Measurements from ENCODE around the gene DMD.
A peak's percentile ranks its signal among the peaks of the same experiment; 100 is the strongest.

Gene DMD

DNA sequence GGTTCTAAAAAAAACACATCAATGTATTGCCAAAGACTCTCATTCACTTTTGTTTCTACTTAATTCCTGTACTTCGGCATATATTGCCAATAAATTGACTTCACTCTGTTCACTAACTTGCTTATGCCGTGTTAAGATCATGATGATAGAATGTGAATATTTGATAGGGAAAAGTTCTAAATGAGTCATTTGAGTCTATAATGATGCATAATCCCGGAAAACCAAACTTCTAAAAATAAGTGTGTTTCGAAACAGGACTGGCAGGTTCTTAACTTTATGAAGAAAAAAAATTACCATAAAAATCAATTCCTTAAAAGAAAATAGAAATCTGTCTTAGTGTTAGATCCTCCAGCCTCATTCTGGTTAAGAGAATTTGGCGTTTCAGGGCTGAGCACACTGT, 1752.0 kb downstream of the DMD start:
- no peaks in the 10 kb centered on the region for H3K9me3 ChIP-seq (ENCODE audit: insufficient read depth, low read length)
- H4K20me1 ChIP-seq (ENCODE audit: insufficient read depth, low read length) = no peaks in the 10 kb centered on the region
- H3K36me3 ChIP-seq (replicated peaks; ENCODE audit: low read depth, low read length) = no peaks in the 10 kb centered on the region
- no peak overlapping the region for H3K4me2 ChIP-seq (ENCODE audit: low read length)
- TF ChIP-seq EZH2phosphoT487 (IDR thresholded peaks at IDR 0.05; ENCODE audit: low read depth) = no peak
- TF ChIP-seq, protein P1, sequence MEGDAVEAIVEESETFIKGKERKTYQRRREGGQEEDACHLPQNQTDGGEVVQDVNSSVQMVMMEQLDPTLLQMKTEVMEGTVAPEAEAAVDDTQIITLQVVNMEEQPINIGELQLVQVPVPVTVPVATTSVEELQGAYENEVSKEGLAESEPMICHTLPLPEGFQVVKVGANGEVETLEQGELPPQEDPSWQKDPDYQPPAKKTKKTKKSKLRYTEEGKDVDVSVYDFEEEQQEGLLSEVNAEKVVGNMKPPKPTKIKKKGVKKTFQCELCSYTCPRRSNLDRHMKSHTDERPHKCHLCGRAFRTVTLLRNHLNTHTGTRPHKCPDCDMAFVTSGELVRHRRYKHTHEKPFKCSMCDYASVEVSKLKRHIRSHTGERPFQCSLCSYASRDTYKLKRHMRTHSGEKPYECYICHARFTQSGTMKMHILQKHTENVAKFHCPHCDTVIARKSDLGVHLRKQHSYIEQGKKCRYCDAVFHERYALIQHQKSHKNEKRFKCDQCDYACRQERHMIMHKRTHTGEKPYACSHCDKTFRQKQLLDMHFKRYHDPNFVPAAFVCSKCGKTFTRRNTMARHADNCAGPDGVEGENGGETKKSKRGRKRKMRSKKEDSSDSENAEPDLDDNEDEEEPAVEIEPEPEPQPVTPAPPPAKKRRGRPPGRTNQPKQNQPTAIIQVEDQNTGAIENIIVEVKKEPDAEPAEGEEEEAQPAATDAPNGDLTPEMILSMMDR (IDR thresholded peaks at IDR 0.05; ENCODE audit: low read depth, low read length) = no peak
- no peak overlapping the region for H3K9ac ChIP-seq (ENCODE audit: low read length)
- H3K79me2 ChIP-seq (ENCODE audit: low read length) = no peaks in the 10 kb centered on the region
- H3K27ac ChIP-seq (ENCODE audit: low read length) = no peak overlapping the region
- H3K4me3 ChIP-seq (ENCODE audit: low read length) = no peak overlapping the region
- peaks cover 20% of the 10 kb centered on the region for H3K4me1 ChIP-seq (ENCODE audit: low read length)
- no peak overlapping the region for H2AFZ ChIP-seq (ENCODE audit: low read depth, low read length)
- no peaks in the 10 kb centered on the region for H3K27me3 ChIP-seq (ENCODE audit: low read depth, low read length)

DNA sequence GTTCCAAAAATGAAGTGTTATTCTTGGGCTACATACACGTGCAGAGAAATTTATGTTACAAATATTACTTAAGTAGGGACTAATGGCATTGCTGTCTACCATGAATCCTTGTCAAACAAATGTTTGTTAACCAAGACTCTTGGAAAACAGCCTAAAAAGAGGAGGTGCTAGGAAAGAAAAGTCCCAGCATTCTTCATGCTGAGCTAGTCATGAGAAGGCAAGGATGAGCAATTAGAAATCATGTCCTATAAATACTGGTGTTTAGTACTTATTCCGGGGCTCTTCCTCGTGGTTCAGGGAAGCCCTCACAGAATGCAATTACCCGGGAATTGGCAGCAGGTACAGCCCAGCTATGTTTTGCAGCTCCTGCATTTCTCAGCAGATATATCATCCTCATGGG, 1761.4 kb downstream of the DMD start:
- Histone ChIP-seq H3K36me3 (replicated peaks; ENCODE audit: low read depth, low read length) (peaks cover 3% of the 10 kb centered on the region), H4K20me1 (ENCODE audit: insufficient read depth, low read length) (no peaks in the 10 kb centered on the region), H3K4me3 (ENCODE audit: low read length) (no peak overlapping the region), H3K9me3 (ENCODE audit: insufficient read depth, low read length) (0 out of 2 replicates have a peak, but pooled peaks cover 4% of the 10 kb centered on the region), H3K27me3 (ENCODE audit: low read depth, low read length) (no peaks in the 10 kb centered on the region), H2AFZ (ENCODE audit: low read depth, low read length) (no peak overlapping the region), H3K79me2 (ENCODE audit: low read length) (no peaks in the 10 kb centered on the region), H3K4me2 (ENCODE audit: low read length) (peak overlapping the region; percentile 68), H3K9ac (ENCODE audit: low read length) (peak overlapping the region; percentile 8; the same call in 1 of the 2 replicates), H3K4me1 (ENCODE audit: low read length) (peaks cover 66% of the 10 kb centered on the region), H3K27ac (ENCODE audit: low read length) (peak overlapping the region; percentile 74)
- TF ChIP-seq EZH2phosphoT487 (IDR thresholded peaks at IDR 0.05; ENCODE audit: low read depth) = no peak
- TF ChIP-seq, protein P1 (IDR thresholded peaks at IDR 0.05; ENCODE audit: low read depth, low read length) = no peak

DNA sequence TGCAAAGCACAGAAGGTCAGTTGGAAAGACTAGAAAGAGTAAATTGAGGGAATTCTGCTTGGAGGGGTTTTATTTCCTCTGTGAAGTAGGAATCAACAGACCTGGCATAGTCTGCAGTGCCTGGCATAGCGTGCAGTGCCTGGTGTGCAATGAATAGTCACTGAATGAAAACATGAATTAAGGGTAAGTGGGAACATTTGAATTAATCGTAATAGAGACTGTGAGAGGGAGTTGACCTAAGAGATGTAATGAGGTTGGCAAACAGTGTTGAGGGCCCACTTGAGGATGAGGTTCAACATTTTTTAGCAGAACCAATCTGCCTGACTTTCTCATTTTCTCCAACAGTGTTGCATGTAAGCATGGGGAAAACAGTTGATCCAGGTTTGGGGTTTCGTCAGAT, 1762.3 kb downstream of the DMD start:
- Histone ChIP-seq H3K27ac (ENCODE audit: low read length) (no peak overlapping the region), H3K36me3 (replicated peaks; ENCODE audit: low read depth, low read length) (peaks cover 3% of the 10 kb centered on the region), H3K9me3 (ENCODE audit: insufficient read depth, low read length) (0 out of 2 replicates have a peak, but pooled peaks cover 4% of the 10 kb centered on the region), H3K9ac (ENCODE audit: low read length) (no peak overlapping the region), H3K4me2 (ENCODE audit: low read length) (no peak overlapping the region), H3K4me3 (ENCODE audit: low read length) (no peak overlapping the region), H2AFZ (ENCODE audit: low read depth, low read length) (no peak overlapping the region), H3K27me3 (ENCODE audit: low read depth, low read length) (no peaks in the 10 kb centered on the region), H4K20me1 (ENCODE audit: insufficient read depth, low read length) (no peaks in the 10 kb centered on the region), H3K4me1 (ENCODE audit: low read length) (peaks cover 74% of the 10 kb centered on the region), H3K79me2 (ENCODE audit: low read length) (no peaks in the 10 kb centered on the region)
- no peak for TF ChIP-seq EZH2phosphoT487 (IDR thresholded peaks at IDR 0.05; ENCODE audit: low read depth)
- TF ChIP-seq, protein P1 (IDR thresholded peaks at IDR 0.05; ENCODE audit: low read depth, low read length) = no peak

DNA sequence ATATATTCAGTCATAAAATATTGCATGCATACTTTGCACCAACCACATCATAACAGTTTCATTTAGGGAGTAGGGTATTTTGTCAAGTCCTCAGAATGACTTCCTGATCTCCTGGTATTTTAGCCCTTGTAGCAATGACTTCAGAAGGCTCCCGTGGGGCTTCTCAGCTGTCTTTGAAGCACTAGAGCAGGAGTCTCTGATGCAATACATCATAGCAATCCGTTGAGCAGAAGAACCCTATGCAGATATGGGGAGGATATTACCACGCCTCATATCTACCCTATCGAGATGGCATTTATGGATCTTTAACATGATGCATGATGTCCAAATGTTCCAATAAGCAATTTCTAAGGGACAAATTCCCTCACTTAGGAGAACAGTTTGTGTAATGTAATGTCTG, 1765.8 kb downstream of the DMD start:
- Histone ChIP-seq H4K20me1 (ENCODE audit: insufficient read depth, low read length) (no peaks in the 10 kb centered on the region), H3K4me3 (ENCODE audit: low read length) (no peak overlapping the region), H3K79me2 (ENCODE audit: low read length) (no peaks in the 10 kb centered on the region), H2AFZ (ENCODE audit: low read depth, low read length) (no peak overlapping the region), H3K4me2 (ENCODE audit: low read length) (peak overlapping the region; percentile 39), H3K27ac (ENCODE audit: low read length) (no peak overlapping the region; the same call in 1 of the 2 replicates), H3K27me3 (ENCODE audit: low read depth, low read length) (no peaks in the 10 kb centered on the region), H3K4me1 (ENCODE audit: low read length) (peaks cover 67% of the 10 kb centered on the region), H3K9ac (ENCODE audit: low read length) (no peak overlapping the region), H3K36me3 (replicated peaks; ENCODE audit: low read depth, low read length) (no peaks in the 10 kb centered on the region), H3K9me3 (ENCODE audit: insufficient read depth, low read length) (no peaks in the 10 kb centered on the region)
- TF ChIP-seq, protein P1 (IDR thresholded peaks at IDR 0.05; ENCODE audit: low read depth, low read length) = no peak
- no peak for TF ChIP-seq EZH2phosphoT487 (IDR thresholded peaks at IDR 0.05; ENCODE audit: low read depth)

All from OCI-LY3 (cell line).